HG02938 (cell line): Measurements from ENCODE around the gene TRIM72.
A peak's percentile ranks its signal among the peaks of the same experiment; 100 is the strongest.
"Not testable (repeated sequence)": the region's sequence is repeated elsewhere in the genome, so short reads cannot be mapped to it uniquely, and the experiment has no call there.

Experiments
- ATAC-seq: cut with Tn5 transposase; IDR thresholded peaks from one replicate; pipeline ENCODE4 v1.9.1; 2021; ENCODE audit warnings: mild to moderate bottlenecking, moderate library complexity; ENCODE audit not compliant: unreplicated experiment

The TRIM72 gene

GRCh38 chr16:31213877-31214707, at the start of gene TRIM72:
TRIM72 (plus strand) TSS chr16:31214119; CDS start chr16:31214739, 620 bp downstream.
- no peak for ATAC-seq

- no peak for ATAC-seq
These were observed 46.6 kb upstream of the TRIM72 start for GRCh38 chr16:31167315-31167714.

DNA sequence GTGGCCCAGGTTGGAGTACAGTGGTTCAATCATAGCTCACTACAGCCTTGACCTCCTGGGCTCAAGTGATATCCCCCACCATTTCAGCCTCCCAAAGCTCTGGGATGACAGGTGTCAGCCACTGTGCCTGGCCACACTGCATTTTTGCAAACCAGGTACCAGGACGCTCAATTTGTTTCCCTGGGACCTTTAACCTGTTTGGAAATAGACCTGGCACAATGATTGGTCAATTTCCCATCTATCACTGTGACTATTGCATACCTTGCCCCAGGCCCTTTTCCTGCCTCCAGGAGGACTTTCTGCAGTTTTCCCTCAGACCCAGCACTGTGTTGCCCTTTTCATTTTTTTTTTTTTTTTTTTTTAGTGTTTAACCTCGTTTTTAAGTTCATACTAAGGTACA, 45.1 kb upstream of the TRIM72 start:
- no peak for ATAC-seq

DNA sequence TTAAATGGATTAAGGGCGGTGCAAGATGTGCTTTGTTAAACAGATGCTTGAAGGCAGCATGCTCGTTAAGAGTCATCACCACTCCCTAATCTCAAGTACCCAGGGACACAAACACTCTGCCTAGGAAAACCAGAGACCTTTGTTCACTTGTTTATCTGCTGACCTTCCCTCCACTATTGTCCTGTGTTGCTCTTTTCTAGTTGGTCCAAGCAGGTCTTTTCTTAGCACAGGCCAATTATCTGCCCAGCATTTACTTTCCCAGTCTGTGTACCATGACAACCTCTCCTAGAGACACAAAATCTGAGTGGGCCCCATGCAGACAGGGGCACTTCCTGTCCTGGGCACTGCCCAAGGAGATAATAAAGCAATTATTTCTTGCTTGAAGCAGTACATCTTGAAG, 43.9 kb upstream of the TRIM72 start:
- ATAC-seq: not testable (repeated sequence)

- no peak for ATAC-seq
These were observed 36.8 kb upstream of the TRIM72 start for GRCh38 chr16:31177136-31177535.

- peak; percentile 1 for ATAC-seq
These were observed 34.6 kb upstream of the TRIM72 start for GRCh38 chr16:31179219-31179746.

DNA sequence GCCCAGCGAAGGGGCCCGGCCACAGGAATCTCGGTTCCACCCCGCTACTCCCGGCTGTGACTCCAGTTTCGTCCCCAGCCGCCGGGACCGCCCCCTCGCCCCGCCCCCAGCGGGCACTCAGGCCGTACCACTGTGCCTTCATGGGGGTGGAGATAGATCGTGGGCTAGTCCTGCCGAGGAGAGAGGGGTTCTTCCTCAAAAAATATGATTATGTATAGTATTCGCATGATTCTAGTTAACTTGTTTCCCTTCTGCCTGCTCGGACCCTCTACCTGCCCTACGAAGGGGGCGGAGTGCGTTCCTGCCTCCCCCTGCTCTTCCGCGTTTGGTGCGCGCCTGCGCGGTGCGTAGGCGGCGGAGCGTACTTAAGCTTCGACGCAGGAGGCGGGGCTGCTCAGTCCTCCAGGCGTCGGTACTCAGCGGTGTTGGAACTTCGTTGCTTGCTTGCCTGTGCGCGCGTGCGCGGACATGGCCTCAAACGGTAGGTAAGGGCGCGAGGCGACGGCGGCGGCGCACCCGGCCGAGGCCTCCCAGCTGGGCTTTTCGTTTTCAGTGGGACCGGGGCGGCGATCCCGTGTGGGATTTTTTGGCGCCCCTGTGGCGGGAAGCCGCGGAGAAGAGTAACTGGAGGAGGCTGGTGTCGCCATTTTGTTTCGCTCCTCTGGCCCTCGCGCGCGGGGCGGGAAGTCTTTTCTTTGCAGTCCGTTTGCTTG, 34.0 kb upstream of the TRIM72 start, which contains the start of gene FUS:
TSS of gene FUS (plus strand) at position 393 of the 713 bp plus-strand sequence. CDS start at position 469, 76 bp downstream.
- ATAC-seq: peak; percentile 48

- ATAC-seq: no peak
These were observed 32.7 kb upstream of the TRIM72 start for GRCh38 chr16:31181102-31181830.

DNA sequence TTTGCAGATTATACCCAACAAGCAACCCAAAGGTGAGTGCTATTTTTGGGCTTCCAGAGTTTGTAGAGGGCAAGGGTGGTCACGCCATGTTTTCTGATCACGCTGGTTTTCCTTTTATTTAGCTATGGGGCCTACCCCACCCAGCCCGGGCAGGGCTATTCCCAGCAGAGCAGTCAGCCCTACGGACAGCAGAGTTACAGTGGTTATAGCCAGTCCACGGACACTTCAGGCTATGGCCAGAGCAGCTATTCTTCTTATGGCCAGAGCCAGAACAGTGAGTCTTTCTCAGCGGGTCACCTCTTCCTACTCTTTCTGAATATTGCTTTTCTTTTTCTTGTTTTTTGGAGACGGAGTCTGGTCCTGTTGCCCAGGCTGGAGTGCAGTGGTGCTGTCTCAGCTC, 31.5 kb upstream of the TRIM72 start:
- ATAC-seq: no peak

GRCh38 chr16:31183432-31184428, 30.2 kb upstream of the TRIM72 start:
- ATAC-seq: no peak

DNA sequence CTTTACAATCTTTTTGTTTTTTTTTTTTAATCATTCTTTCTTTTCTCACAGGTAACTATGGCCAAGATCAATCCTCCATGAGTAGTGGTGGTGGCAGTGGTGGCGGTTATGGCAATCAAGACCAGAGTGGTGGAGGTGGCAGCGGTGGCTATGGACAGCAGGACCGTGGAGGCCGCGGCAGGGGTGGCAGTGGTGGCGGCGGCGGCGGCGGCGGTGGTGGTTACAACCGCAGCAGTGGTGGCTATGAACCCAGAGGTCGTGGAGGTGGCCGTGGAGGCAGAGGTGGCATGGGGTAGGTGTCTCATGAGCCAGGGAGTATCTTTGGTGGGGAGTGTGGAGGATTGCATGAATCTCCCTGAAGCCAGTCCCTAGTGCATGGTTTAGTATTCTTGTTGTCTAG, 29.0 kb upstream of the TRIM72 start:
- no peak for ATAC-seq

GRCh38 chr16:31185339-31185738, 28.6 kb upstream of the TRIM72 start:
- ATAC-seq: no peak

- no peak for ATAC-seq
These were observed 27.7 kb upstream of the TRIM72 start for GRCh38 chr16:31186176-31186575.

- ATAC-seq: no peak
These were observed 26.8 kb upstream of the TRIM72 start for GRCh38 chr16:31186930-31187807.

GRCh38 chr16:31187808-31188189, 26.1 kb upstream of the TRIM72 start:
- ATAC-seq: no peak

DNA sequence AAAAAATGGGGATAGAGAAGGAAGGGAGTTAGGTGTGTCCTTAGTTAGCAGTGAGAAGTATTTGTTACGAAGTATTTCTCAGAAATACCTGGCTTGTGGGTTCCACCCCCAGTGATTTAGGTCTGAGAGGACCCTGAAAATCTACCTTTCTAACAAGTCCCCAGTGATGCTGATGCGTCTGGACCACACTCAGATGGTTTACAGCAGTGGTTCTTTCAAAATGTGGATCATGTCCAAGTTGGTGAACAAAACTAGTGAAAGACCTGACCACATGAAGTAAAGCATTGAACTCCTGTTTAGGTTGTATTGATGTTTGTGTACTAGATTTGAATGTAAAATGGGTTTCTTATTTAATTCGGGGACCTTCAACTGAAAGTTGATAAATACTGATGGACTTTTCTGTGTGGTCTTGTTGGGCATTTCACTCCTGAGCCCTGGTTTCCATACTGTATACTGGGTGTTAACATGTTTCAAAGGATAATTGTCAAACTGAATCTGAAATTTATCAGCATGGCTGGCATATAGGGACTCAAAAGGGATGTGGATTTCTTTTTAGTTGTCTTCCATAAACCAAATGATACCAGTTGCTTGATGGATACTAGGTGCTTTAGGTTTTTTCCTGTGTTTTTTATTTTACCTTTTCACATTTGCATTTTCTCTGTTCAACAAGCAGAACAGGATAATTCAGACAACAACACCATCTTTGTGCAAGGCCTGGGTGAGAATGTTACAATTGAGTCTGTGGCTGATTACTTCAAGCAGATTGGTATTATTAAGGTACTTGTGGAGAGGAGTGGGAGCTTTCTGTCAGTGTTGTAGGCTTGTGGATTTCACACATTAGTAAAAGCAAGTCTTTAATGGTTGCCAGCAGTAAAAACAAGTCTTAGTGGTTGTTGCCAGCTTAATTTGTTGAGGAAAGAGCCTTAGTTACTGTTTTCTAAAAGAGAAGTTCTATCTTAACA, 25.2 kb upstream of the TRIM72 start:
- no peak for ATAC-seq

GRCh38 chr16:31189412-31189778, 24.5 kb upstream of the TRIM72 start:
- no peak for ATAC-seq

DNA sequence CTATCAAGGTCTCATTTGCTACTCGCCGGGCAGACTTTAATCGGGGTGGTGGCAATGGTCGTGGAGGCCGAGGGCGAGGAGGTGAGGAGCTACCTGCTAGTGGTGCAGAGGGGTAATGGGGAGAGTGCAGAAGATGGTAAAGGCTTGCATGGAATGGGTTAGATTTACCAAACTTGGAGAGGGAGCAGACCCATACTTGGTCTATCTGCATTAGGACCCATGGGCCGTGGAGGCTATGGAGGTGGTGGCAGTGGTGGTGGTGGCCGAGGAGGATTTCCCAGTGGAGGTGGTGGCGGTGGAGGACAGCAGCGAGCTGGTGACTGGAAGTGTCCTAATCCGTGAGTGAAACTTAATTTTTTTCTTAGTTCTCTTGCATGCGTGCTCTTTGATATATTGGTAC, 23.9 kb upstream of the TRIM72 start:
- no peak for ATAC-seq
